HG03060 (cell line): ENCODE measurements around the gene ZNF300.
"Not testable (repeated sequence)": the region's sequence is repeated elsewhere in the genome, so short reads cannot be mapped to it uniquely, and the experiment has no call there.

Experiments
- ATAC-seq: cut with Tn5 transposase; IDR thresholded peaks from one replicate; pipeline ENCODE4 v1.9.1; 2021; ENCODE audit warnings: low read depth, moderate number of reproducible peaks; ENCODE audit not compliant: unreplicated experiment

Gene ZNF300

GRCh38 chr5:150846308-150846653 lies 58.5 kb downstream of the ZNF300 start, which contains the start of gene IRGM:
IRGM (plus strand) TSS chr5:150846521; CDS start chr5:150848124, 1,603 bp downstream.
- ATAC-seq = not testable (repeated sequence)

GRCh38 chr5:150845185-150845859 lies 59.5 kb downstream of the ZNF300 start:
- not testable (repeated sequence) for ATAC-seq
